Stimulated activated CD8-positive, alpha-beta memory T cell treated with anti-CD3 and anti-CD28 coated beads, Interleukin-7, amount 100 ng/mL, for 48 hours (primary cell): Measurements from ENCODE around the gene YRDC.

Experiments used
- DNase-seq, 2 donors: peaks; one replicate each; pipeline ENCODE4 v3.0.0-alpha.2; 2020; ENCODE audit warnings: low read depth in 1 of 2; ENCODE audit errors: extremely low read depth in 1 of 2

YRDC gene

GRCh38 chr1:37807555-37808368, at the start of gene YRDC, which contains the start of gene C1orf122:
Gene YRDC, minus strand, starts transcription at chr1:37808208. Its CDS starts 28 bp downstream, at chr1:37808180.
Gene C1orf122, plus strand, starts transcription at chr1:37807790. Its CDS starts 615 bp downstream, at chr1:37808405.
- DNase-seq = peak; percentile 87 to 93

- no peak for DNase-seq
Observed at GRCh38 chr1:37854406-37854805, 46.4 kb upstream of the YRDC start.

GRCh38 chr1:37853157-37853556, 45.1 kb upstream of the YRDC start:
- no peak for DNase-seq

- DNase-seq = no peak
Observed at GRCh38 chr1:37851782-37852210, 43.8 kb upstream of the YRDC start.

- no peak for DNase-seq
Observed at GRCh38 chr1:37851262-37851661, 43.3 kb upstream of the YRDC start.

- no peak for DNase-seq
Observed at GRCh38 chr1:37850352-37850955, 42.4 kb upstream of the YRDC start.

GRCh38 chr1:37849480-37849879, 41.5 kb upstream of the YRDC start:
- DNase-seq = no peak

GRCh38 chr1:37846647-37847339, 38.8 kb upstream of the YRDC start:
- DNase-seq = no peak

- no peak for DNase-seq
Observed at GRCh38 chr1:37845786-37846185, 37.8 kb upstream of the YRDC start.

GRCh38 chr1:37845049-37845646, 37.1 kb upstream of the YRDC start:
- DNase-seq = no peak

- DNase-seq = no peak
Observed at GRCh38 chr1:37844536-37844935, 36.5 kb upstream of the YRDC start.

- no peak for DNase-seq
Observed at GRCh38 chr1:37841652-37842051, 33.6 kb upstream of the YRDC start.

GRCh38 chr1:37840711-37841110, 32.7 kb upstream of the YRDC start:
- DNase-seq = no peak

- DNase-seq = no peak
Observed at GRCh38 chr1:37839676-37840075, 31.7 kb upstream of the YRDC start.

GRCh38 chr1:37836788-37837187, 28.8 kb upstream of the YRDC start:
- no peak for DNase-seq

- no peak for DNase-seq
Observed at GRCh38 chr1:37831809-37832208, 23.8 kb upstream of the YRDC start.

GRCh38 chr1:37831109-37831508, 23.1 kb upstream of the YRDC start:
- DNase-seq = no peak

- DNase-seq = no peak
Observed at GRCh38 chr1:37828410-37829074, 20.5 kb upstream of the YRDC start.

- DNase-seq = no peak
Observed at GRCh38 chr1:37825506-37825905, 17.5 kb upstream of the YRDC start.

- DNase-seq = no peak
Observed at GRCh38 chr1:37824001-37824400, 16.0 kb upstream of the YRDC start.
